Glutamatergic neuron (in vitro differentiated cells): ENCODE results near the gene TP53I13. TPM values are rescaled to one million over a fixed set of nuclear protein-coding genes. Genes with fewer than 3 reads are reported as not detected.

Source experiments
- DNase-seq: peaks from one replicate; pipeline ENCODE4 v3.0.0; 2022
- H3K27ac Mint-ChIP-seq: one replicate; pipeline ENCODE4 v1.8.0; 2020; ENCODE audit warnings: mild to moderate bottlenecking, mixed read lengths, inconsistent platforms; ENCODE audit not compliant: unreplicated experiment
- H3K27me3 Mint-ChIP-seq: one replicate; pipeline ENCODE4 v1.8.0; 2020; ENCODE audit warnings: mild to moderate bottlenecking, moderate library complexity, mixed read lengths, inconsistent platforms; ENCODE audit not compliant: unreplicated experiment
- H3K36me3 Mint-ChIP-seq: one replicate; pipeline ENCODE4 v1.8.0; 2020; ENCODE audit warnings: mild to moderate bottlenecking, mixed read lengths, inconsistent platforms; ENCODE audit not compliant: unreplicated experiment
- H3K4me1 Mint-ChIP-seq: one replicate; pipeline ENCODE4 v1.8.0; 2020; ENCODE audit warnings: mild to moderate bottlenecking, low read depth, mixed read lengths, inconsistent platforms; ENCODE audit not compliant: unreplicated experiment
- H3K4me3 Mint-ChIP-seq: one replicate; pipeline ENCODE4 v1.8.0; 2020; ENCODE audit warnings: mild to moderate bottlenecking, mixed read lengths, inconsistent platforms; ENCODE audit not compliant: unreplicated experiment
- H3K9me3 Mint-ChIP-seq: one replicate; pipeline ENCODE4 v1.8.0; 2020; ENCODE audit warnings: mild to moderate bottlenecking, moderate library complexity, mixed read lengths, inconsistent platforms; ENCODE audit not compliant: unreplicated experiment
- total RNA-seq: library from RNA; stranded (reverse); fragmentation: NEBNext Ultra II Directional; extraction: Animal tissue kit (Norgen Biotek cat#: 25700); gene quantifications from one replicate; pipeline ENCODE4 v1.2.1, GENCODE V29; 2021; ENCODE audit not compliant: unreplicated experiment
- TF ChIP-seq, protein P1 (sequence below): fragments of 200-600 bp; sonication (generic); IDR thresholded peaks from one replicate; pipeline ENCODE4 v1.5.0; 2021; ENCODE audit not compliant: partially characterized antibody, unreplicated experiment

Gene TP53I13
- total RNA-seq, 1 donor from 2014 or later, result 14.3 TPM

DNA sequence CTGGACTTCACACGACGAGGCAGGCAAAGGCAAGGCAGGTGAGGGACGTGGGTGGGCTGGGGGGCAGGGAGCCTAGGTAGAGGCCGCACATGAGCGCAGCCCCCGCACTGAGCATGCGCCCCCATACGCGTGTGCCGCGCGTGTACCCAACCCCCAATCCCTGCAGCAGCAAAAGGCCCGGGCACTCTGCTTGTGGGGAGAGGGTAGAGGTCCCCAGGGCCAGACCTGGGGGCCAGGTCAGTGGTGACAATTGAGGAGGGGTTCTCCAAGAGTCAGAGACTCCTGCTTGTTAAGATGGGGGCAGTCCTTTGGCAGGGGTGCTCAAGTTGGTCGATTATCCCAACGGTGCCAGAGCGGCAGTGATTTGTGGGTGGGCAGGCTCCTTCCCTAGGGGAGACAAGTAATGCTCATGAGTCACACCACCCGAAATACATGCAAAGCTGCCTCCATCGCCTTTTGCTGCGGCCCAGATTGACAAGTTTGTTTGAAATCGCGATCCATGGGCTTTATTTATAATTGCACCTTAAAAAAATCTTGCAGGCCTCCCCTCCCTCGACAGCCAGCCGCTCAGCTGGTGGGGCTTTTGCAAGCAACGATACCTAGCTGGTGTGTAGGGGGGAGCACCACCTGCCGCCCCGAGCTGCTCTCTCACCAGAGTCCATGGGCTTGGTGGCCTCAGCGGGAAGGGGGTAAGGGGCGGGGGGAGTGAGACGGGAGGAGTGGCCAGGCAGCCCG is 22.1 kb downstream of the TP53I13 start:
- peaks cover 21% of the 10 kb centered on the region for H3K4me1 Mint-ChIP-seq
- DNase-seq, result peak; percentile 52
- peak overlapping the region; percentile 41 for H3K27ac Mint-ChIP-seq

DNA sequence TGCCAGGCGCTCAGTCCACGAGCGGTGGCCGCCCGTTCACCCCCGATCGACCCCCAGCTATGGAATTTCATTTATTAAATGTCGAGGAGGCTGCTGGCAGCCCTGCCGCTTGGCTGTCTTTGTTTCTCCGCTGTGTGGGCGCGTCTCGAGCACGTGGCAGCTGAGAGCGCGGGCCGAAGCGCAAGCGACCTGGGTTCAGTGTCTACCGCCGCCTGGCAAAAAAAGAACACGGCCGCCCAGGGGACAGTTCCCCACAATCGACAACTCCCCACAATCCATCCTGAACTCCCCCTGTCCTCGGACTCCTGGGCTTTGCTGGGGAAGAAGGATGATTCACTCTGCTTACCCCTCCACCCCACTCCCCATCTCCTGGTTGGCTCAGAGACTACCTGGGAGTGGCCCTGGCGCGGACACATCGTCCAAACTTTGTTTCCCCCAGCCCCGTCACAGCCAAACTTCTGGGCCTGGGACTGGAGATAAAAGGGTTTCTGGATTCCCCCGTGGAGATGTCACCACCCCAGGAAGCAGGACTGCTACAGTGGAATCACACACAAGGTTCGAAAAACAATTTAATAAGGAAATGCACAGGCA is 22.7 kb downstream of the TP53I13 start:
- no peak overlapping the region for H3K27ac Mint-ChIP-seq
- no peak for DNase-seq
- no peaks in the 10 kb centered on the region for H3K36me3 Mint-ChIP-seq
- TF ChIP-seq, protein P1, sequence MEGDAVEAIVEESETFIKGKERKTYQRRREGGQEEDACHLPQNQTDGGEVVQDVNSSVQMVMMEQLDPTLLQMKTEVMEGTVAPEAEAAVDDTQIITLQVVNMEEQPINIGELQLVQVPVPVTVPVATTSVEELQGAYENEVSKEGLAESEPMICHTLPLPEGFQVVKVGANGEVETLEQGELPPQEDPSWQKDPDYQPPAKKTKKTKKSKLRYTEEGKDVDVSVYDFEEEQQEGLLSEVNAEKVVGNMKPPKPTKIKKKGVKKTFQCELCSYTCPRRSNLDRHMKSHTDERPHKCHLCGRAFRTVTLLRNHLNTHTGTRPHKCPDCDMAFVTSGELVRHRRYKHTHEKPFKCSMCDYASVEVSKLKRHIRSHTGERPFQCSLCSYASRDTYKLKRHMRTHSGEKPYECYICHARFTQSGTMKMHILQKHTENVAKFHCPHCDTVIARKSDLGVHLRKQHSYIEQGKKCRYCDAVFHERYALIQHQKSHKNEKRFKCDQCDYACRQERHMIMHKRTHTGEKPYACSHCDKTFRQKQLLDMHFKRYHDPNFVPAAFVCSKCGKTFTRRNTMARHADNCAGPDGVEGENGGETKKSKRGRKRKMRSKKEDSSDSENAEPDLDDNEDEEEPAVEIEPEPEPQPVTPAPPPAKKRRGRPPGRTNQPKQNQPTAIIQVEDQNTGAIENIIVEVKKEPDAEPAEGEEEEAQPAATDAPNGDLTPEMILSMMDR, result no peak
- H3K27me3 Mint-ChIP-seq, result peaks cover 14% of the 10 kb centered on the region
- H3K9me3 Mint-ChIP-seq, result peaks cover 4% of the 10 kb centered on the region
- H3K4me1 Mint-ChIP-seq, result peaks cover 20% of the 10 kb centered on the region
- peak overlapping the region; percentile 87 for H3K4me3 Mint-ChIP-seq

More for the DNA sequence above, 22.1 kb downstream of the TP53I13 start:
- peaks cover 14% of the 10 kb centered on the region for H3K27me3 Mint-ChIP-seq
- TF ChIP-seq, protein P1, result no peak
- H3K4me3 Mint-ChIP-seq, result peak overlapping the region; percentile 87
- no peaks in the 10 kb centered on the region for H3K36me3 Mint-ChIP-seq
- peaks cover 4% of the 10 kb centered on the region for H3K9me3 Mint-ChIP-seq

DNA sequence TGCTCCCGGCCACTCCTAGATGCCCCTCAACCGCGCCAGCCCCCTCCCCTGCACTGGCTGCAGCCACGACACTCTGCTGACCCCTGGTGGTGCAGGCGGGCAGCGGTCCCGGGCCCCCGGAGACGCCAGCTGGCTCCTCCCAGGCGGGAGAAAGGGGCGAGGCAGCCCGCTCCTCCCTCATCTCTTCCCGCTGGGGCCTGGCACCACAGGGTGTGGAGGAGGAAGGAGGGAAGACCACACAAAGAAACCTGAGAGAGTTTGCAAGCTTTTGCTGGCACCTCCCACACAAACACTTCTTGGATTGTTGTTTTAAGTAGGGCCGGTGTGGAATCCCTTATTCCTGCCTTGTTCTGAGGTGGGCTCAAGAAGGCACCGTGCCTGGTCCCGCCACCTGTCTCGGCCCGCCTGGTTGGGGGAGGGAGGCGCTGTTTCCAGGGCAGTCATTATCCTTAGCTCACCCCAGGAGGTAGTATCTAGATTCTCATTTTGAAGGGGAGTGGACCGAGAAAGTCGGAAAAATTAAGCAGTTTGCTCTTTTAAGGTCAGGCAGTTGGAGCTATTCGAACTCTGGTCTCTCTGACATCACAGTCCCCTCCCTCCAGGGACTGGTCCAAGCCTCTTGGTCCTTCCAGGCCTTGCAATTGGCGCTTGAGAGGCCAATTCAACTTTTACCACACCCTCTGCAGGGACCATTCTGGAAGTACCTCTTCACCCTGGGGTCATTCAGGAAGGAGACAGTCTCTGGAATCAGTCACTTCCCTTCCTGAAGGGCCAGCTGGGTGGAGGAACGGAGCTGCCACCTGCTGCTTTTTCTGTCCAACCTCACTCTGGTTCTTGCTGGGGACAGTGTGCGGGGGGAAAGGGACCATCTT is 23.5 kb downstream of the TP53I13 start:
- peaks cover 14% of the 10 kb centered on the region for H3K27me3 Mint-ChIP-seq
- DNase-seq, result peak; percentile 99
- peak overlapping the region; percentile 87 for H3K4me3 Mint-ChIP-seq
- TF ChIP-seq, protein P1, result peak; percentile 95
- H3K4me1 Mint-ChIP-seq, result peaks cover 21% of the 10 kb centered on the region
- H3K9me3 Mint-ChIP-seq, result peaks cover 4% of the 10 kb centered on the region
- no peaks in the 10 kb centered on the region for H3K36me3 Mint-ChIP-seq
- peak overlapping the region; percentile 91 for H3K27ac Mint-ChIP-seq

- TF ChIP-seq, protein P1, result no peak
- peaks cover 14% of the 10 kb centered on the region for H3K27me3 Mint-ChIP-seq
- H3K27ac Mint-ChIP-seq, result peak within 1 kb of the TSS; percentile 91
- peak within 1 kb of the TSS; percentile 85 for H3K4me3 Mint-ChIP-seq
- no peaks in the 10 kb centered on the region for H3K36me3 Mint-ChIP-seq
- peaks cover 2% of the 10 kb centered on the region for H3K9me3 Mint-ChIP-seq
- H3K4me1 Mint-ChIP-seq, result peaks cover 27% of the 10 kb centered on the region
- peak; percentile 82 for DNase-seq
Observed at GRCh38 chr17:29592850-29593551, 24.5 kb downstream of the TP53I13 start, which contains the start of gene ANKRD13B. Gene ANKRD13B, plus strand, starts transcription at chr17:29593132. Its CDS starts 490 bp downstream, at chr17:29593622.
